PC-3 (cell line): ENCODE data around the gene ATP8A2. TPM values are rescaled to one million over a fixed set of nuclear protein-coding genes. Genes with fewer than 3 reads are reported as not detected.

Source experiments
- ATAC-seq: fragments of 200-7000 bp; cut with Tn5 transposase; 2 replicates; pipeline ENCODE4 v1.9.1; 2020; ENCODE audit warnings: mild to moderate bottlenecking, moderate library complexity
- BruUV-seq: library from RNA; stranded (reverse); fragments of 400-500 nt; replicated peaks from 2 replicates; lab custom pipeline; 2021; lab: Mats Ljungman, UMichigan
- CTCF ChIA-PET: fragments of 300-600 bp; sonication (Branson Sonifier 250); formaldehyde crosslinking; loops from one replicate; lab custom pipeline; 2022; ENCODE audit warnings: antibody characterized with exemption; lab: Charles Lee
- POLR2A ChIA-PET: fragments of 300-600 bp; sonication (Branson Sonifier 250); formaldehyde crosslinking; loops from one replicate; lab custom pipeline; 2022; ENCODE audit warnings: antibody characterized with exemption; ENCODE audit not compliant: unreplicated experiment; lab: Charles Lee
- DNase-seq: peaks from one replicate; pipeline ENCODE4 v3.0.0-alpha.2; 2015
- H2AFZ ChIP-seq: fragments of 300-600 bp; sonication (generic); 2 replicates; pipeline ENCODE4 v1.6.0; 2016; ENCODE audit warnings: antibody characterized with exemption, low read length
- H3F3A ChIP-seq: fragments of 300-600 bp; sonication (generic); one replicate; pipeline ENCODE4 v1.6.0; 2017; ENCODE audit warnings: antibody characterized with exemption, low read length, control low read depth, mild to moderate bottlenecking; ENCODE audit not compliant: unreplicated experiment
- H3K27ac ChIP-seq: fragments of 300-600 bp; sonication (generic); 2 replicates; pipeline ENCODE4 v1.5.1; 2016; ENCODE audit warnings: mild to moderate bottlenecking, low read length
- H3K27me3 ChIP-seq: fragments of 300-600 bp; sonication (generic); 2 replicates; pipeline ENCODE4 v1.6.1; 2016; ENCODE audit warnings: low read length, mixed read lengths
- H3K36me3 ChIP-seq: fragments of 300-600 bp; sonication (generic); 2 replicates; pipeline ENCODE4 v1.6.1; 2016; ENCODE audit warnings: low read depth, mixed run types, low read length, mixed read lengths
- H3K4me1 ChIP-seq: fragments of 300-600 bp; sonication (generic); 2 replicates; pipeline ENCODE4 v1.5.1; 2016; ENCODE audit warnings: low read length; ENCODE audit not compliant: insufficient read depth
- H3K4me2 ChIP-seq: fragments of 300-600 bp; sonication (generic); 2 replicates; pipeline ENCODE4 v1.6.0; 2016; ENCODE audit warnings: low read length
- H3K4me3 ChIP-seq: fragments of 300-600 bp; sonication (generic); 2 replicates; pipeline ENCODE4 v1.5.1; 2016; ENCODE audit warnings: mild to moderate bottlenecking, low read length, mixed read lengths
- H3K79me2 ChIP-seq: fragments of 300-600 bp; sonication (generic); 2 replicates; pipeline ENCODE4 v1.6.1; 2017; ENCODE audit warnings: low read length, mixed read lengths
- H3K9ac ChIP-seq: fragments of 300-600 bp; sonication (generic); 2 replicates; pipeline ENCODE4 v1.6.0; 2016; ENCODE audit warnings: mild to moderate bottlenecking, low read length
- H3K9me2 ChIP-seq: fragments of 300-600 bp; sonication (generic); replicated peaks from 2 replicates; pipeline ENCODE4 v1.6.1; 2016; ENCODE audit warnings: mixed run types, low read length, mixed read lengths
- H3K9me3 ChIP-seq: fragments of 300-600 bp; sonication (generic); 2 replicates; pipeline ENCODE4 v1.6.1; 2016; ENCODE audit warnings: low read length, mixed read lengths
- H4K20me1 ChIP-seq: fragments of 300-600 bp; sonication (generic); 2 replicates; pipeline ENCODE4 v1.6.1; 2016; ENCODE audit warnings: low read length, mixed read lengths
- CTCF ChIP-seq: fragments of 300-600 bp; sonication (generic); conservative IDR thresholded peaks from 2 replicates; pipeline ENCODE4 v1.5.1; 2017; ENCODE audit warnings: antibody characterized with exemption, low read depth, mild to moderate bottlenecking, low read length
- EZH2 ChIP-seq: fragments of 300-600 bp; sonication (generic); IDR thresholded peaks from one replicate; pipeline ENCODE4 v1.6.1; 2017; ENCODE audit warnings: antibody characterized with exemption, mild to moderate bottlenecking, low read length; ENCODE audit not compliant: unreplicated experiment
- EZH2phosphoT487 ChIP-seq: fragments of 300-600 bp; sonication (generic); IDR thresholded peaks from 2 replicates; pipeline ENCODE4 v1.6.1; 2018; ENCODE audit warnings: mild to moderate bottlenecking, antibody characterized with exemption, low read length, borderline replicate concordance
- intact Hi-C: fragments of 100-400 bp; cut with micrococcal nuclease; formaldehyde crosslinking; loops from 2 replicates; pipeline ENCODE4 v1.9.0; 2023
- total RNA-seq: library from RNA; depleted of rRNA; stranded (reverse); fragments of >200 nt; gene quantifications from 2 replicates; pipeline ENCODE4 v1.2.3, GENCODE V29; 2014

The ATP8A2 gene
- total RNA-seq, 1 experiment from 2014 or later = 0.04 TPM

DNA sequence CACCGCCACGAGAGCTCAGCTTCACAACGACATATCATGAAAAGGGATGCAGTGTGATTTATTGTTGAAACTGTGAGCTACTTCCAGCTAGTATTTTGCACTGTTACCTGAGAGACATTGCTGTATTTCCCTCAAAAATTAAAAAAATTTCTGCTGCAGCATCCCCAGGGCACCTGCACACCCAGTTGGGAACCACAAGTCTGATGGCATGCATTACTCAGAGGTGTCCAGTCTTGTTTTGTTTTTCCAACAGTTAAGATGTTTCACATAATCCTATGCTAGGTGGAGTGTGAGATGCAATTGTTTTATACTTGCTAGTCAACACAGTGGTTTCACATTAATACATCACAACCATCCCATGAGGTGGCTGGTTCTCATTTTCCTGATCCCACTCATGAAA, 394.8 kb downstream of the ATP8A2 start:
- Histone ChIP-seq H3K4me3 (no peak overlapping the region), H3K36me3 (no peaks in the 10 kb centered on the region), H3K4me1 (peaks cover 11% of the 10 kb centered on the region), H3K9me3 (no peaks in the 10 kb centered on the region), H4K20me1 (no peaks in the 10 kb centered on the region), H3K9me2 (no peaks in the 10 kb centered on the region), H3K4me2 (no peak overlapping the region), H2AFZ (no peak overlapping the region), H3K9ac (no peak overlapping the region), H3K27me3 (no peaks in the 10 kb centered on the region), H3F3A (no peaks in the 10 kb centered on the region), H3K27ac (no peak overlapping the region), H3K79me2 (no peaks in the 10 kb centered on the region)
- ChIA-PET CTCF (no interaction called here), POLR2A (no interaction called here)
- intact Hi-C loops = no loop called here
- DNase-seq (no peak), ATAC-seq (no peak)
- no TSS peak for BruUV-seq
- no peak for TF ChIP-seq CTCF
- TF ChIP-seq EZH2 = no peak
- TF ChIP-seq EZH2phosphoT487 = no peak

GRCh38 chr13:25766991-25767390, 395.2 kb downstream of the ATP8A2 start:
- Histone ChIP-seq H3F3A (no peaks in the 10 kb centered on the region), H3K79me2 (no peaks in the 10 kb centered on the region), H3K9me2 (no peaks in the 10 kb centered on the region), H3K27ac (no peak overlapping the region), H3K4me3 (no peak overlapping the region), H4K20me1 (no peaks in the 10 kb centered on the region), H3K4me2 (no peak overlapping the region), H2AFZ (no peak overlapping the region), H3K9ac (no peak overlapping the region), H3K27me3 (no peaks in the 10 kb centered on the region), H3K9me3 (no peaks in the 10 kb centered on the region), H3K36me3 (no peaks in the 10 kb centered on the region), H3K4me1 (peaks cover 15% of the 10 kb centered on the region)
- DNase-seq (no peak), ATAC-seq (no peak)
- TF ChIP-seq CTCF (no peak), EZH2 (no peak)
- intact Hi-C loops = no loop called here
- no TSS peak for BruUV-seq
- ChIA-PET POLR2A (no interaction called here), CTCF (no interaction called here)

- ATAC-seq = no peak
- BruUV-seq = no TSS peak
Measured at GRCh38 chr13:25768376-25768775, 396.6 kb downstream of the ATP8A2 start.

More at GRCh38 chr13:25768376-25768775, 396.6 kb downstream of the ATP8A2 start:
- ChIA-PET POLR2A (no interaction called here), CTCF (no interaction called here)
- Histone ChIP-seq H3K27ac (no peak overlapping the region), H2AFZ (no peak overlapping the region), H3K27me3 (no peaks in the 10 kb centered on the region), H3F3A (no peaks in the 10 kb centered on the region), H3K36me3 (no peaks in the 10 kb centered on the region), H3K4me3 (no peak overlapping the region), H3K9me2 (no peaks in the 10 kb centered on the region), H3K4me1 (peaks cover 20% of the 10 kb centered on the region), H3K9ac (no peak overlapping the region), H3K9me3 (no peaks in the 10 kb centered on the region), H3K79me2 (no peaks in the 10 kb centered on the region), H3K4me2 (no peak overlapping the region), H4K20me1 (no peaks in the 10 kb centered on the region)
- no peak for TF ChIP-seq CTCF
- no peak for TF ChIP-seq EZH2
- no peak for TF ChIP-seq EZH2phosphoT487
- DNase-seq = no peak
- intact Hi-C loops = no loop called here
